Stimulated activated CD4-positive, alpha-beta T cell treated with anti-CD3 and anti-CD28 coated beads, Interleukin-15, amount 100 ng/mL, for 48 hours (primary cell): ENCODE results near the gene CREB3L1.

Experiments used
- DNase-seq, 2 donors: peaks; one replicate each; pipeline ENCODE4 v3.0.0-alpha.2; 2020; ENCODE audit warnings: low read depth in 2 of 2

The CREB3L1 gene

GRCh38 chr11:46321757-46322156 is 44.3 kb downstream of the CREB3L1 start:
- no peak for DNase-seq

GRCh38 chr11:46322759-46323158 is 45.3 kb downstream of the CREB3L1 start:
- no peak for DNase-seq

DNA sequence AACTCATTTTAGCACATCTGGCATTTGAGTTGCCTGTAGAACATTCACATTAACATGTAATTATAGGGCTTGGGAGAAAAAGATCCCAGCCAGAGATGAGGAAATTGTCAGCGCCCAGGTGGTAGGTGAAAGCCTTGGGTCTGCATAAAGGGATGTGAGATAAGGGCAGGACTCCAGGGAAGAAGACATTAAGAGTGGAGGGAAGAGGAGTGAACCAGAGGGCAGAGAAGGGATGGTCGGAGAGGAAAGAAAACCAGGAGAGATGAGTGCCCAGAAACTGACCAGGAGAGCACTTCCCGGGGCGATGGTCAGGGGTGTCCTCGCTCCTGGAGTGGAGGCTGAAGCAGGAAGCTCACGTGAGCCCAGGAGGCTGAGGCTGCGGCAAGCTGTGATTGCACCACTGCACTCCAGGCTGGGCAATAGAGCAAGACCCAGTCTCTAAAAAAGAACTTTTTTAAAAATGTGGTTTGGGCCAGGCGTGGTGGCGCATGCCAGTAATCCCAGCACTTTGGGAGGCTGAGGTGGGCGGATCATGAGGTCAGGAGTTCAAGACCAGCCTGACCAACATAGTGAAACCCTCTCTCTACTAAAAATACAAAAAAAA is 49.5 kb downstream of the CREB3L1 start:
- no peak for DNase-seq

DNA sequence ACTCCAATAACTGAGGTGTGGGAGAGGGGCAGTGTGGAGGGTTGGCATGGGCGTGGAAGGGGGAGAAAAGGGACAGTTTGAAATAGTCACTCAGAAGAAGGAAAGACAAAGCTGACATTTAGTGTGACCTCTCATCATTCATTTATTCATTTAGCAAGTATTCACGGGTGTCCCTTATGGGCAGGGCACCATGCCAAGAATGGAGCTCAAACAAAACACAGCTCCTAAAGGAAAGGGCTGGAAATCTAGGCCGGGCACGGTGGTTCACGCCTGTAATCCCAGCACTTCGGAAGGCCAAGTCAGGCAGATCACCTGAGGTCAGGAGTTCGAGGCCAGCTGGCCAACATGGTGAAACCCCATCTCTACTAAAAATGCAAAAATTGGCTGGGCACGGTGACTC is 50.4 kb downstream of the CREB3L1 start:
- DNase-seq: no peak

GRCh38 chr11:46330154-46330553 is 52.7 kb downstream of the CREB3L1 start:
- no peak for DNase-seq

DNA sequence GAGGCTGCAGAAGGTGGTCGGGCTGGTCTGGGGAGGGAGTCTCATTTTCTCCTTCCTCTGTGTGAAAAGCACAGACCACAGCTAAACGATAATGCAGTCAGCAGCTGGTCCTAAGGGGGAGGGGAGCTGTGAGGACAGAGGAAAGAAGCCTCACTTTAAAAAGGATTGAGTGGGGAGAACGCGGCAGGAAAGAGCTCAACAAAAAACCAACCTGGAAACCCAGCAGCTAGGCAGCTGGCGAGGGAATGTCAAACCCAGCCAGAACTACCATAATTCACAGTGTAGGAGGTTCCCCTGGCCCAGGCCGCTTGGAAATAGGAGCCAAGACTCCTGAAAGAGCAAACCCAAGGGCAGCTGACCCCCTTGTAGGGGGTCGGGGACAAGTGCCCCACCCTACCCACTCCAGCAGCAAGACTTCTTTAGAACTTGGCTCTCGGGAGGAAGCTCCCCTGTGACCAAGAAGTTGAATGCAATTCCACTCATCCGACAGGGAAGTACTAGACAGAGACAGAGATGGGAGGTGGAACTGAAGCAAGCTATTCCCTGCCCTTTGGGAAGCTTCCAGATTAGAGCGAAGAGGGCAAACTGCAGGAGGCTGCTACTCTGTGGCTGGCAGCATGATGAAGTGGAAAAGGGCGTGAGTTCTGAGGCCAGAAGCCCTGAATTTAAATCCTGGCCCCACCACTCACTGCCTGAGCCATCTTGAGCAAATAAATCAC is 53.3 kb downstream of the CREB3L1 start:
- no peak for DNase-seq

DNA sequence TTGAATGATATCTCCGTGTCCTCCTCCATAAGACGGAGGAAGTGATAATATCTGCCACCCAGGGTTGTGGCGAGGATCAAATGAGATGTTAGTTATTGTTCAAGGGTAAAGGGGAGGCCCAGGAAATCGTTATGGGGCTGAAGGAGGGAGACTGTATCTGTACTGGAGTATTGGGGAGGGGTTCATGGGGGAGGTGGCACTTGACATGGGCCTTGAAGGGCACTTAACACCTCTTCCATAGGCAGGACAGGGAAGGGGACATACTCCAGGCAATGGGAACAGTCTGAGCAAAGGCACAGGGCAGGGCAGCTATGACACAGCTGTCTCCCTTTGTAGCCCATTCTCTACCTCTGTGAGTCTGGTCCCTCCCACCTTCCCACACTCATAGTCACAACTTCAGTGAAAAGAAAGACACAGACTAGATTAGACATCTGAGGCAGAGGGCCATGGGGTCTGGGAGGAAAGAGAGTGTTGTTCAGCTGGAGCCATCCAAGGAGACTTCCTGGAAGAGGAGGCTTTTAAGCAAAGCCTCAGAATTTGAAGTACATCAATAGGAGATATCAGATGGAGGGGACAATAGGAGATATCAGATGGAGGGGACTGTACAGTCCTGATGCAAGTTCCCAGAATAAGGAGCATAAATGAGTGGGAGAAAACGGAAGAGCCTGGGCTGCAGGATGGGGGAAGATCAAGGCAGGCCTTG is 54.0 kb downstream of the CREB3L1 start:
- DNase-seq: no peak

- DNase-seq: no peak
Observed at GRCh38 chr11:46332093-46332567, 54.7 kb downstream of the CREB3L1 start.

GRCh38 chr11:46332568-46333393 is 55.3 kb downstream of the CREB3L1 start:
- DNase-seq: no peak

DNA sequence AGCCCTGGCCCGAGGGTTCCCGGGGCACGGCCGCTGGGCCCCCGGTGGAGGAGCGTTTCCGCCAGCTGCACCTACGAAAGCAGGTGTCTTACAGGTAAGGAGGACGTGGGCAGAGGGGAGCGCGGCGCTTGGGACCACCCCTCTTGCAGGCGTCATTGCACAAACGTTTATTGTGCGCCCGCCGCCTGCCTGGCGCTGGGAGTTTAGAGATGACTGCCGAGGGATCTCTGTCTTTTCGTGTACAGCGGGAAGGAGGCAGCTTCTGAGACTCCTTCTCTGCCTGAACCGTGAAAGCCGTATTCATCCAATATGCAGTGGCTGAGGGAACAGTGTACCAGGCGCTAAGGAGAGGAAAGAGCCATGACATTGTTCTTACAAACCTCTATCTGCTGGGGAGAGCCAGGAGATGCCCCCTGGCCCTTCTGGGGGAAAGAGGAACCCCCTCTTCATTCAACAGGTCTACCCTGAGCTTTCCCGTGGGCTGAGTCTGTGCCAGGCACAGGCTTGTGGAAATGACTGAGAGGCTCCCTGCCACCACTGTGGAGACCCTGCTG is 56.0 kb downstream of the CREB3L1 start:
- no peak for DNase-seq

DNA sequence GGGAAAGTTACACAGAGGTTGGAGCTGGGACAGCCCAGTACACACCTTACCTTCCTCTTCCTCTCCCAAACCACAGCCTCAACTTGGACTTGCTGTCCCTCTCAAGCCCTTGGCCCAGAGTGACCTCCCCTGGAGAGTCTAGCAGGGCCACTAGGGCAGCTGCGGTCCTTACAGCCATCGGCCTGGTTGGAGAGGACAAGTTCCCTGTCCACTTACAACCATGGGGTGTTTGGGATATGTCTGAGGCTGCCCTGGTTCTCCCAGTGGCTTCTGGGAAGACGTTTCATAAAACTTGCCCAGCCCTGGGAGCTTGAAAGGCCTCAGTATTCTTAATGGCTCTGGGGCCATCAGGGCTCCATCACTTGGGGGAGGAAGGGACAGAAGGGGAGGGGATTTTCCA is 56.7 kb downstream of the CREB3L1 start:
- DNase-seq: no peak

GRCh38 chr11:46335271-46335670 is 57.8 kb downstream of the CREB3L1 start:
- no peak for DNase-seq

- DNase-seq: no peak
Observed at GRCh38 chr11:46335890-46336562, 58.6 kb downstream of the CREB3L1 start.

- DNase-seq: no peak
Observed at GRCh38 chr11:46336563-46337180, 59.2 kb downstream of the CREB3L1 start.

DNA sequence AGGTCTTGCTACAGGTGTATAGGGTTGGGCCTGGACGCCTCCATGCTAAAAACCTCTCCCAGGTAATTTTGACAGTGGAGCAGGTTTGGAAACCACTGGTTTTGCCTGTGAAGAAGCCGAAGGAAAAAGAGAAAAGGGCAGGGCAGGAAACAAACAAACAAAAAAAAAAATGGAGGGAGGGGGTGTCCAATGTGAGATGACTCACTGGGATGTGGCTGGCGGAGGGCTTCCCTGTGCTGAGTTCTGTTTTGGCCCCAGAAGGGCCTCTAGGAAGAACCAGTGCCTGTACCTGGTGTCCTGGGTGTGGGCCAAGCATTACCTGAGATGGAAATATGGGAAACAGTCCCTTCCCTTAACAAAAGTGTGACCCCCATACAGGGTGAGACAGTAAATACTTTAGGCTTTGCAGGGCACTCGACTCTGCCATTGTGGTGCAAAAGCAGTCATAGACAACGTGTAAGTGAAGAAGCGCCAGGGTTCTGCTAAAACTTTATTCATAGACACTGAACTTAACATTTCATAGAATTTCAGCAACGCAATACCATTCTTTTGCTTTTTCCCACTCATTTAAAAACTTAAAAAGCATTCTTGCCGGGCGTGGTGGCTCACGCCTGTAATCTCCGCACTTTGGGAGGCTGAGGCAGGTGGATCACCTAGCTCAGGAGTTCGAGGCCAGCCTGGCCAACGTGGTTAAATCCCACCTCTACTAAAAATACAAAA is 60.3 kb downstream of the CREB3L1 start:
- no peak for DNase-seq

GRCh38 chr11:46338636-46338987 is 61.1 kb downstream of the CREB3L1 start:
- no peak for DNase-seq

DNA sequence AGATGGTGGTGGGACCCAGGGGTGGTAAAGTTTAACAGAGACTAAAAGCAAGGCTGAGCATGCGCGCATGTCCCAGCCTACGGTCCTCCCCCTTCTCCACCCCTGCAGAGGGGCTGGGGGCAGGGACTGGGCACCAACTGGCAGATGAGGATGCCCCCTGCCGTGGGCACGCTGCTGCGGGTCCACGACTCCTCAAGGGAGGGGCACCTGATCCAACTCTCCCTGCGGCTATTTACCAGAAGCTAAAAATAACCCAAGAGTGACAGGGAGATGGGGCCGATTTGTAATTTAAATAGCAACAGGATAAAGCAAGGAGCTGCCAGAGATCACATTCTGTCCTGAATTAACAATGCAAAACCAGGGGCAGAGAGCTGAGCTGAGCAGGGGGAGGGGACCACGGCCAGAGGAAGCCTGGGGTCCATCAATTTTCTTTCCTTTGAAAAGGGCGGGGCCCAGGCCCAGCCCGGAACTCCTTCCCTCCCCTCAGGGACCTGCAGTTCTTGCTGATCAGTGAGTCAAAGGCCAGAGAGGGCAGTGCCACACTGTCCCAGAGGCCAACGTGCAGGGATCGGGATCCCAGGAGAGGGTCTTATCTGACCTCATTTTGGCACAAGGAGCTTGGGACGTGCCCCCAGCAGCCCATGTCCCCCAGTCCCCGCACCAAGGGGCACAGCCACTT is 61.7 kb downstream of the CREB3L1 start:
- no peak for DNase-seq

- DNase-seq: no peak
Observed at GRCh38 chr11:46339816-46340215, 62.4 kb downstream of the CREB3L1 start.

GRCh38 chr11:46341454-46341853 is 64.0 kb downstream of the CREB3L1 start:
- no peak for DNase-seq

GRCh38 chr11:46342239-46342638 is 64.8 kb downstream of the CREB3L1 start:
- no peak for DNase-seq
